ENCODE data around the gene NUP54. TPM values are rescaled to one million over a fixed set of nuclear protein-coding genes. Genes with fewer than 3 reads are reported as not detected.

The NUP54 gene
- total RNA-seq, 1 experiment from 2014 or later: 29.2 TPM

- Histone ChIP-seq H3K4me1 (ENCODE audit: insufficient read depth, low read length) (no peaks in the 10 kb centered on the region), H3K4me2 (ENCODE audit: low read length) (no peak overlapping the region), H3K9me3 (ENCODE audit: low read length) (no peaks in the 10 kb centered on the region), H4K20me1 (ENCODE audit: low read length) (no peaks in the 10 kb centered on the region), H3K4me3 (ENCODE audit: low read length) (no peak overlapping the region), H2AFZ (ENCODE audit: low read length) (no peak overlapping the region), H3K9ac (ENCODE audit: low read length) (no peak overlapping the region), H3F3A (ENCODE audit: low read length, unreplicated experiment) (no peaks in the 10 kb centered on the region), H3K9me2 (replicated peaks; ENCODE audit: low read length) (no peaks in the 10 kb centered on the region), H3K36me3 (ENCODE audit: low read depth, low read length) (no peaks in the 10 kb centered on the region; the same call in 1 of the 2 replicates), H3K79me2 (ENCODE audit: low read length) (no peaks in the 10 kb centered on the region), H3K27me3 (ENCODE audit: low read length) (no peaks in the 10 kb centered on the region), H3K27ac (ENCODE audit: low read length) (no peak overlapping the region)
- intact Hi-C loops (cut with micrococcal nuclease): no loop called here
- ChIA-PET POLR2A (ENCODE audit: unreplicated experiment) (no interaction called here), CTCF (no interaction called here)
- BruUV-seq (replicated peaks): no TSS peak
- DNase-seq (no peak), ATAC-seq (no peak)
- TF ChIP-seq, protein P1, sequence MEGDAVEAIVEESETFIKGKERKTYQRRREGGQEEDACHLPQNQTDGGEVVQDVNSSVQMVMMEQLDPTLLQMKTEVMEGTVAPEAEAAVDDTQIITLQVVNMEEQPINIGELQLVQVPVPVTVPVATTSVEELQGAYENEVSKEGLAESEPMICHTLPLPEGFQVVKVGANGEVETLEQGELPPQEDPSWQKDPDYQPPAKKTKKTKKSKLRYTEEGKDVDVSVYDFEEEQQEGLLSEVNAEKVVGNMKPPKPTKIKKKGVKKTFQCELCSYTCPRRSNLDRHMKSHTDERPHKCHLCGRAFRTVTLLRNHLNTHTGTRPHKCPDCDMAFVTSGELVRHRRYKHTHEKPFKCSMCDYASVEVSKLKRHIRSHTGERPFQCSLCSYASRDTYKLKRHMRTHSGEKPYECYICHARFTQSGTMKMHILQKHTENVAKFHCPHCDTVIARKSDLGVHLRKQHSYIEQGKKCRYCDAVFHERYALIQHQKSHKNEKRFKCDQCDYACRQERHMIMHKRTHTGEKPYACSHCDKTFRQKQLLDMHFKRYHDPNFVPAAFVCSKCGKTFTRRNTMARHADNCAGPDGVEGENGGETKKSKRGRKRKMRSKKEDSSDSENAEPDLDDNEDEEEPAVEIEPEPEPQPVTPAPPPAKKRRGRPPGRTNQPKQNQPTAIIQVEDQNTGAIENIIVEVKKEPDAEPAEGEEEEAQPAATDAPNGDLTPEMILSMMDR (conservative IDR thresholded peaks at IDR 0.05; ENCODE audit: low read depth, low read length): no peak
- no peak for TF ChIP-seq EZH2 (IDR thresholded peaks at IDR 0.05; ENCODE audit: low read length, unreplicated experiment)
- no peak for TF ChIP-seq EZH2phosphoT487 (IDR thresholded peaks at IDR 0.05; ENCODE audit: borderline replicate concordance, low read length)
Measured at GRCh38 chr4:76174216-76174615, 26.0 kb upstream of the NUP54 start.

GRCh38 chr4:76168688-76169087, 20.5 kb upstream of the NUP54 start:
- Histone ChIP-seq H2AFZ (ENCODE audit: low read length) (no peak overlapping the region), H3K4me1 (ENCODE audit: insufficient read depth, low read length) (no peaks in the 10 kb centered on the region), H3K9me2 (replicated peaks; ENCODE audit: low read length) (no peaks in the 10 kb centered on the region), H3K9ac (ENCODE audit: low read length) (no peak overlapping the region), H4K20me1 (ENCODE audit: low read length) (no peaks in the 10 kb centered on the region), H3F3A (ENCODE audit: low read length, unreplicated experiment) (no peaks in the 10 kb centered on the region), H3K36me3 (ENCODE audit: low read depth, low read length) (peaks cover 9% of the 10 kb centered on the region), H3K9me3 (ENCODE audit: low read length) (no peaks in the 10 kb centered on the region), H3K27me3 (ENCODE audit: low read length) (no peaks in the 10 kb centered on the region), H3K4me2 (ENCODE audit: low read length) (no peak overlapping the region), H3K79me2 (ENCODE audit: low read length) (no peaks in the 10 kb centered on the region), H3K4me3 (ENCODE audit: low read length) (no peak overlapping the region), H3K27ac (ENCODE audit: low read length) (no peak overlapping the region)
- BruUV-seq (replicated peaks): no TSS peak
- ATAC-seq: no peak
- TF ChIP-seq EZH2phosphoT487 (IDR thresholded peaks at IDR 0.05; ENCODE audit: borderline replicate concordance, low read length) (no peak), EZH2 (IDR thresholded peaks at IDR 0.05; ENCODE audit: low read length, unreplicated experiment) (no peak)
- TF ChIP-seq, protein P1 (conservative IDR thresholded peaks at IDR 0.05; ENCODE audit: low read depth, low read length): no peak
- CTCF ChIA-PET: no interaction called here
- intact Hi-C loops (cut with micrococcal nuclease): no loop called here
- DNase-seq: no peak
- POLR2A ChIA-PET (ENCODE audit: unreplicated experiment): no interaction called here

GRCh38 chr4:76166480-76166879, 18.3 kb upstream of the NUP54 start:
- H3K9me2 ChIP-seq (replicated peaks; ENCODE audit: low read length): no peaks in the 10 kb centered on the region
- H3K4me2 ChIP-seq (ENCODE audit: low read length): no peak overlapping the region
- no peak overlapping the region for H2AFZ ChIP-seq (ENCODE audit: low read length)
- peaks cover 11% of the 10 kb centered on the region for H3K36me3 ChIP-seq (ENCODE audit: low read depth, low read length)
- no peak for TF ChIP-seq EZH2 (IDR thresholded peaks at IDR 0.05; ENCODE audit: low read length, unreplicated experiment)
- no peaks in the 10 kb centered on the region for H4K20me1 ChIP-seq (ENCODE audit: low read length)
- DNase-seq: no peak
- BruUV-seq (replicated peaks): no TSS peak
- ChIA-PET CTCF (no interaction called here), POLR2A (ENCODE audit: unreplicated experiment) (no interaction called here)
- no peak overlapping the region for H3K27ac ChIP-seq (ENCODE audit: low read length)
- no peak overlapping the region for H3K9ac ChIP-seq (ENCODE audit: low read length)
- intact Hi-C loops (cut with micrococcal nuclease): no loop called here
- no peaks in the 10 kb centered on the region for H3K9me3 ChIP-seq (ENCODE audit: low read length)
- H3K4me1 ChIP-seq (ENCODE audit: insufficient read depth, low read length): no peaks in the 10 kb centered on the region
- ATAC-seq: no peak
- H3K4me3 ChIP-seq (ENCODE audit: low read length): no peak overlapping the region
- H3K79me2 ChIP-seq (ENCODE audit: low read length): no peaks in the 10 kb centered on the region
- no peaks in the 10 kb centered on the region for H3F3A ChIP-seq (ENCODE audit: low read length, unreplicated experiment)
- H3K27me3 ChIP-seq (ENCODE audit: low read length): no peaks in the 10 kb centered on the region
